ENCODE measurements around the gene PITX2.

Gene PITX2

DNA sequence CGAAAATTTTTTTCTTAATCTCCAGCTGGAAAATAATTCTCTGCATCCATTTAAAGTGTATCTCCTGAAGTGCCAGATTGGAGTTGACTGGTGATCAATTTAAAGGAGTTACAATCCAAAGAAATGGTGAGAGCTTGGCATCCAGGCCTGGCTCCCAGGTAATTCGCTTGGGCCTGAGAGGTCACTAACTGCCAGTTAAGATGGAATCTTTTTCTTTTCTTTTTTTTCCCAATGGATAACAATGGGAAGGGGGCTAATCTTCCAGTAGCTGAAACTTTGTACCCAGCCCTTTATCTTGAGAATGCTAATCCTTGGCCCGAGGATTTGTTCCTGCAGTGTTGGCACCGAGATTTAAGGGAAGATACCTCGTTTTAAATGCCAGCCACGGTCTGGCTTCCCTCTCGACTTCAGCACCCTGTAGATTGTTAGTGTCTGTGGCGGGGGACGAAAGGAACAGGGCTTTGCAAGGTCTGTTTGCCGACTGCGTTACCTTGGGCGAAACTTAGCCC, 13.3 kb upstream of the PITX2 start:
- DNase-seq (ENCODE audit: low read depth) = no peak

DNA sequence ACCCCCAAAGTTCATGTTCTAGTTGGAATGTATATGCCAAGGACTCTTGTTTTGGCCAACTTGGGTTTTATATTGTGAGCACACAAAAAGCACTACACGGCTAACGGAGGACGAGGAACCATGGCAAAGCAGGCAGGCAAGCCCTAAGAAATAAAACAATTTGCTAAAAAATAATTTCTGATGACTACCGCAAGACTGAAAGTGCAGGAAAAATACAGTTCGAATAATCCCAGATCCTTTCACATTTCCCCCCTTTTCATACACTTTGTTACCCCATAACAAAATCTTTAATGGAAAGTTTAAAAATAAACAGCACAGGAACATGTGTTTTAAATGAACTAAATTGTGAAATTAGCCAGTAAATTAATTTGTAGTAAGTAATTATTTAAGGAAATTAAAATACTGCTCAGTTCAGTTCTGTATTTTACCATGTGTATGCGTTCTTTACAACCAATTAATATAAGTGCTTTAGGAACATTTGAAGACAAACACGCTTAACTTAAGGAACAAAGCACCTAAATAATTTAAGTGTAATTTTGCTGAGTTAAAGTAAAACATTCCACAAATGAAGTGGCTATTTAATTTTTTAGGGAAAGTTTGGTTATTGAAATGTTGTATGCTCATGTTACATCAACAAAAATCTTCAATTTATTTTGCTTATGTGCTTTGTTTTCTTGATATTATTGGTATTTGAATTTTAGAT, 12.4 kb upstream of the PITX2 start:
- DNase-seq (ENCODE audit: low read depth) = no peak

DNA sequence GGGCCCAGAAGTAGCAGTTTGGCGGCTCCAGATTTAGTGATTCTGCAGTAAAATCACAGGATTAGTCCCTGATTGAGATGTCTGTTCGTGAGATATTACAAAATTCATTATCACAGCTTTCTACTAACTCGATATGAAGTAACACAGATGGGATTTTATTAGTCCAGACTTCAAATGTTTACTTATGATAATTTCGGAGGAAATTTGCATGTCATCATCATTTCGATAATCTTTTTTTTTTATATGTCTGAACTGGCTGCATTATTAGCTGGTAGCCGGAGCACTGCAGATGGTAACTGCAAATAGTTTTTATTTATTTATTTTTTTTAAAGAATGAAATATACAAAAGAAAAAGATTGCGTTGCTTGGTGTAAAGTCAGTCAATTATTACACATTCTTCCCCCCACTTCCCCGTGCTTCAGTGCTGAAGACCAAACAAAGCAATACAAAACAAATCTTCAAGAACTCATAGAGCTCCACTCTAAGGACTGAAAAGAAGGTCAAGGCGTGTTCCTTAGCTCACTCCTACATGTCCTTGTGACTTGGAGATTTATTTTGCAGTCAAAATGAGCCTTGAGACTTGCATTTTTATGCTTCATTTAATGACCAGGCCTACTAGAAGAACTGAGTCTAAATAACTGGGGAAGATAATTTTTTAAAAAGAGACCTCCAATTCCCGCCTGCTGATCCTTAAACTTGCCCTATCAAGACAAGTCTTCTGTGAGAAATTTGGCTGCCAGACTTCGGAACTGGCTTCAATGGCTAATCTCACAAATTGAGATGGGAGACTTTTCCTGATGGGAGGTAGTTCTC, 11.7 kb upstream of the PITX2 start:
- DNase-seq (ENCODE audit: low read depth) = no peak

DNA sequence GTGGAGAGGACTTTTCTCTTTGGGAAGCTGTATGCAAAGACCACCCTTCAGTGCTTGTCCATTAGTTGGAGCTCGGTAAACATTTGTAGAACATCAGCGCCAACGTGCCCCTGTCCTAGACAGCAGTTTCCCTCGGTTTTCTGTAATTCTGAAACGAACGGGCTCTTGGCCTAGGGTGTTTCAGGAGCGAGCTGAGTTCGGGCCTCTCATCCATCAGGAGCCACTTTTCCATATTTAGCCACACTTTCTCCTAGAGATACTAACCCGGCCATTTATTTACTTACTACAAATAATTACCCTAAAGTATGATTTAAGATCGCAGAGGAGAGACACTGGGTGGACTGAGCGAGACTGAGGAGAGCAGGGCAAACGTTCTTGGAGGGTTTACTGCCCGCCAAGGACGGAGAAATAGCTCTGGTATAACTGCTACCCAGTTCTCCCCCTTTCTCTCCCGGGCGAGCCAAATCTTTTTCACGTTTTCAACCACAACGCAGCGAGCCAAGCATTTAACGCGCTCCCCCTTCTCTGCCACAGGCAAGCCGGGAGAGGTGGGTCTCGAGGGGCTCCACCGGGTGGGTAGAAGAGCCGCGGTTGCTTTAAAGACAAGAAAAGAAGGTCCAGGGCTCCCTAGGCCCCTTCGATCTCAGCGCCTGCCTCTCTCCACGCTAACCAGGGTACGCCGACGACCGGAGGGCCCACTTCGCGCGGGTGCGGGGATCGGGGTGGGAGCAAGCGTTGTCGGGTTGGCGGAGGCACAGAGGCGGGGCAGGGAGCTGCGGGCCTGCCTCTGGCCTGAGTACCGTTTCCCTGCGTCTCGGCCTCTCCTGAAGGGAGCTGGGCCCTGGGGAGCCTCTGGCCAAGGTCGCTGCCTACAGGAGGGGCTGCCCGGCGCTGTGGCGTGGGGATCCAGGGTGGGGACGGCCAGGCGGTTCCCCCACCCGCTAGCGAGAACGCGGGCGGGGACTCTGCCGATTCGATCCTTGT, 10.8 kb upstream of the PITX2 start:
- DNase-seq (ENCODE audit: low read depth) = no peak

DNA sequence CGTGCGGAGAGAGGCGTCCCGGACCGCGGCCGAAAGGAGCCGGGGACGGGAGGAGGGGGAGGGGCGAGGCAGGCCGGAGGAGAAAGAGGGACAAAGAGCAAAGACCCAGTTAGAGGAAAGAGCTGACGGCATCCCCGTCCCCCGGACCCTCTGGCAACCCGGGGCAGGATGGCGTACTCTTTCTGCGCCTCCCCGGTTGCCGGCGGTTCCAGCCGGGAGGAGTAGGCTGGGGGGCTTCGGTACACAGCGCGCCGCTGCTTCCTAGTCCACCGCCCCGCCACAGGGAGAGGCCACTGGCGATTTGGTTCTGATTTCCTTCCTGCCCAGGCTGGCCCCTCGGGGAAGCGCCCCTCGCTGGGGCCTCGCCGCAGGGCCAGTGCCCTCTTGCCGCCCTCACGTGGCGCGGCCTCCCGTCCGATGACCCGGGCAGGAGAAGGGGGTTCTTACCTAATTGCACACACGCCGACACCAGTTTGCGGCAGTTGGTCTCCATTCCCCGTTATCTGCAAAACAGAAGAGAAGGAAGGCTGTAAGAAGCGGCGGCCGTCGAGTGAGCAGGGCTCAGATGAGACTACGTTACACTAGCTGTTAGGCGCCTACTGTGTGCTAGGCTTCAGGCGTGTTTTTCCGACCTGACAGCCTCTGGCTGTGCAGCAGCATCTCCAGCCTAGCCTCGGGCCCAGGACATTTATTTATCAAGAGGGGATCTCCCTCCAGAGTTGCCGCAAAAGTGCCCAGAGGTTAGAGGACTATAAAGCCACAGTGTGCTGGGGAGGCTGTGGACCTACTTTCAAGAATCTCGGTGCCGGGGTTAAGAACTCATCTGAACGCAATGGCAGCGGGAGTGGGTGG, 9.9 kb upstream of the PITX2 start:
- DNase-seq (ENCODE audit: low read depth) = no peak

DNA sequence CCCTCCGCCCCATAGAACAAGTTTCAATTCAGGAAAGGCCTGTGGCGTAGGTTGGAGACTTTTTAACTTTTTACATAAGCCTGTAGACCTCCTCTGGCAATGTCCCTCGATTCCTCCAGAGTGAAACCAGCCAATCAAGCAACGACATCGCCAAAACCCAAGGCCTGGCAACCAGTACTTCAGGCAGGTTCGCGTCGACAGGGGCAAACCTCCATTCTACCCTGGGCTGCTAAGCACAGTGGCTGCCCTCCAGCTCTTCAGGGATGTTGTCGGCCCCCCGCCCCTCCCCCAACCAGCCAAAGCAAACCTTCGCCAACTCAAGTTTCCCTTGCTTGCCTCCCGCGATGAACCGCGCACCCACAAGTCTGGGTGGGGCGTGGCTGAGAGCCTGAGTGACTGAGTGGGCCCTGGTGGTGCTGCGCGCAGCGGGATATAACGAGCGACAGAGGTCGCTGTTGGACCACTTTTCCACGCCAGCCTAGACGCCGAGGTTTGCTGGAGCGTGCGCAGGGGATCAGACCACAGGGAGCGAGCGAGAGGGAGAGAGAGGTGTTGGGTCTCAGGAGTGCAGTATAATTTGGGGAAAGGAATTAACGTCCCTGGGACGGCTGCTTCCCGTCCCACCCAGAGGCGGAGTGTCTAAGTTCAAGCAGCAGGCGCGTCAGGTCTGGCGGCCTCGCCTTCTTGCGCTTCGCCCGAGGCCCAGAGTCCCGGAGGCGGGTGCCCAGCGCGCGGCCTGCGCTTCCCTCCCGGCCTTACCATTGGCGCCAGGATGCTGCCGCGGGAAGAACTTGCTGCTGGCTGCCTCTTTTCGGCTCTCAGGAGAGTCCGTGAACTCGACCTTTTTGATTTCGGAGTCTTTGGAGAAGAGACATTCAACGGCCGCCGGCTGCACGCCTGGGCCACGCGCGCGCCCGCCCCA, 9.0 kb upstream of the PITX2 start:
- no peak for DNase-seq (ENCODE audit: low read depth)

DNA sequence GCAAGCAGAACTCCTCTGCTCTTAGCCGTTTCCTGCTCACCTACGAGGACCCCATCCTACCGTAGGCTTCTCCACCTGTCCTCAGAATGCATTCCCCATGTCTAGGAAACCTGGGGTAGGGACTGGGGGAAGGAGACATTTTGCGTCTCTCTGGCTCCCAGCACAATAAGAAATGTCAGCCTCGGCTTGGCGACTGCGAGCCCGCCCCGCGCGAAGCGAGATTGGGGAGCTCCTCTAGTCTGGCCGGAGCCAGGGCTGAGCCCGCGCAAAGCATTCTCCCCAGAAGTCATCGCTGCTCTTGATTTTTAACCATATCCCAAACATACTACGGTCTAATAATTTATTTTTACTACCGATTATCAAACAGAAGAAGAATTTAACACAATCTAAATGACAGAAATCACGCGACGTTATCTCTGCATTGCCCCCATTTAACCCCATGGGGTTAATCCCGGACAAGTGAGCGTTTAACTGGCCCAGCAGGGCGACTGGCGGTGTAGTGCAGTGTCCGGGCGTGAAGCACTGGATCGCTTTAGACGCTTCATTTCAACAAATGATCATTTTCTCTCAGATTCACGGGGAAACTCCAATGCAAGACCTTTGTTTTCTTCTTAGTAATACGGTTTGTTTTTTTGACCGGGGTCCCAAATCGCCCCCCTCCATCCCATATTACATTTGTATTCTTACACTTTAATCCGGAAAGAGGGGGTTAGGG, 8.0 kb upstream of the PITX2 start:
- no peak for DNase-seq (ENCODE audit: low read depth)

DNA sequence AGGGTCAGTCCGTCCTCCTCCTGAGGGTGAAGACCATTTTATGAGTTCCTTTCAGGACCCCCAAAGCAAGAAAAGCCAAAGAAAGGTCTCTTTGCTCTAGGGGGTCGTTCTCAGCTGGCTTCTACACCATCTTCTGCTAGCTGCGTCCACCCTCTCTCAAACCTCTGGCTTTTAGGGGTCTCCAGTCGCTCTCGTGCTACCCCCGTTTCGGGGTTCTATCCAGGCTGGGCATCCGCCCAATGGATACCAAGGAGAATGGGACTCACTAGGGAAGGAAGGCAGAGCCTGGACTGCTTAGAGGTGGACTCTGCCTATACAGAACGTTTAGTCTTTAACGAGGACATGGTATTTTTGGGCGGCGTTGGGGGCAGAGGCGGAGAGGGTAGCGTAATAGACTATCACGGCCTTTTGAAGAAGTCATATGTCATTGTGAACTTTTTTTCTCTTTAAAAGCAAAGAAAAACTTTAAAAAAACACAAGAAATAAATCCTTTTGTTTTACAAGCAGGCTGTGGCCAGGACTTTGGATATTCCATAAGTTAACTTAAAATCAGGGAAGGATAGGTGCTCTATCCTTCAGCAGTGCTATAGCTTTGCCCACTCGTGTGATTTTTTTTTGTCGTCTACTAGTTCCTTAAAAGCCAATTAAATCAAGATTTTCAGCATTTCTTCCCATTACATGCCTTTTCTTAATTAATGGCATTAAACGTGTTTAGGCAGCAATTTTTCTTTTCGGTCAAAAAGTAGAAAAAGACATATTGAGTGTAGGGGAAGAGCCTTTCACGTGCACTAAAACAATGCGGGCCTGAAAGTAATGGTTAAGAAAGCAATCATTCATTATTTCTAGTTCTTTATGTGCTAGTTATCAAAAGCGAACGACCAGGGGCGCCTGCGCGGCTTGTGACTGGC, 7.2 kb upstream of the PITX2 start:
- no peak for DNase-seq (ENCODE audit: low read depth)

DNA sequence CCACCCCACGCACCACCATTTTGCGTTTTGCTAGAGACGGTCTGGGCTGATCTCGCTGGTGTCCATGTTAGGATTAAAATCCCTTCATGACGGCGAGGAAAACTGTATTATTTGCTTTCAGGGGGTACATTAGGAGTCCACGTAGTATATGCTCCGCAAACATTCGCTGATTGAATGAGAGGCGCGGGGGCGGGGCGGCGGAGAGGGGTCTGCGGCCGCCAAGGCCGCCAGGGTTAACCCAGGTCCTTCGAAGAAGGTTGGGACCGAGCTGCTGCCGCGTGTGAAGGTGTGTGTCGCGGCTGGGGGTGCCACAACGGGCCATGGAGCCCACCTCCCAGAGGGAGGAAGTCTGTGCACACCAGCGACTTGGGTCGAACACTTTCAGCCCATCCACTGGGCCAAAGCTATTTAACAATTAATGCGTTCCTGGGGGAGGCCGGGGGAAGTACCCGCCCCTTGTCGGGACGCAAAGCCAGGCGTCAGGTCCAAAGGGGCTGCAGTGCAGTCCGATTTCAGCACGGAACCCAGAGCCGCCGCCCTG, 6.4 kb upstream of the PITX2 start:
- DNase-seq (ENCODE audit: low read depth) = no peak

DNA sequence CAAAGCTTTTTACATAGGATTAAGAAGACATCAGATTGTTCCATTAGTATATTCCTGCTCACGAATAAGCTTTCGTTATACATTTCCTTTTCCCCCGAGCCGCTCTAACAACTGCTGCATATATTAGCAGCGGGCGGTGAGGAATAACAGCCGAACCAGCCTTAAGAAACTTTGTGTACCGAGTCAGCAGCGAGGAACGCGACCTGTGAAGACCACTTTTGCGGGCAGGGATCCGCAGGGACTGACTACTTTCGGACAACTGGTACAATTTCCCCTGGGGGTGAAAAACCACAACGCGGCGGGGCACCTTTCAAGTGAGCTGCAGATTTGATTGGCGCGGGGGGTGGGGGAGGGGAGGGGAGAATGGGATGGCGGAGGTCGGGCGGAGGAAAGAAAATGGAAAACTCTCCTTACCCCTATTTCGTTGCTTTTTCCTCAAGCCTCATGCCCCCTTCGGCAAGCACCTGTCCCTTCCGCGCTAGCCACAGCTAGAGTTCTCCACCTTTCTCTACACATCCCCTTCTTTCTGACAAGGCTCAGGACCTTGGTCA, 5.9 kb upstream of the PITX2 start:
- no peak for DNase-seq (ENCODE audit: low read depth)

DNA sequence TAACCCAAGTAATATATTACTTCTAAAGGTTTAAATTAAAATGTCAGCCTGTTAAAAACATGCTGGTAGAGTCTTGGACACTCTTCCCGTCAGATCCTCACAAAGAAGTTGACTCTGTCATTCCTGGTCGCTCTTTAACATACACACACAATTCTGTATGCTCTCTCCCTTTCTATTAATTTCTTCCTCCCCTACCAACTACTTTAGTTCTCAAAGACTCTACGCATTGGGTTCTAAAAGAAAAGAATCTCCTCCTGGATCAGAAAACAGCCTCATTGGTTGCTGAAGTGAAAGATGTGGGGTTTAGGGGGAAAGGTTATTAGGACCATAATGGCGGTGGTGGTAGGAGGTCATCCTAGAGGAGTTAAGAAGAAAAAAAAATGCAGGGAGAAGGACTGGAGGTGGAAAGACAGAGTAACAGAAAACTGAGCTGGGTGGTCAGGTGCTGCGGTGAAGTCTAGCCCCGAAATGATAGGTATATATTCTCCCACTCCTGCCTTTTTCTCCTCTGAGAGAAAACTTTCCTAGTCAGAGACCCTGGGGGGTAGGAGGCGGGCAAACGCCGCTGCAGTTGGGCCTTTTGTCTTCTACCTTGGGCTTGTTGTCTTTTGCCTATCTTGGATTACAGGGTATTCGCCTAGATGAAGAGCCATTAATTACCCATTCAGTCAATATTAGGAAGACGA, 5.2 kb upstream of the PITX2 start:
- DNase-seq (ENCODE audit: low read depth) = no peak

DNA sequence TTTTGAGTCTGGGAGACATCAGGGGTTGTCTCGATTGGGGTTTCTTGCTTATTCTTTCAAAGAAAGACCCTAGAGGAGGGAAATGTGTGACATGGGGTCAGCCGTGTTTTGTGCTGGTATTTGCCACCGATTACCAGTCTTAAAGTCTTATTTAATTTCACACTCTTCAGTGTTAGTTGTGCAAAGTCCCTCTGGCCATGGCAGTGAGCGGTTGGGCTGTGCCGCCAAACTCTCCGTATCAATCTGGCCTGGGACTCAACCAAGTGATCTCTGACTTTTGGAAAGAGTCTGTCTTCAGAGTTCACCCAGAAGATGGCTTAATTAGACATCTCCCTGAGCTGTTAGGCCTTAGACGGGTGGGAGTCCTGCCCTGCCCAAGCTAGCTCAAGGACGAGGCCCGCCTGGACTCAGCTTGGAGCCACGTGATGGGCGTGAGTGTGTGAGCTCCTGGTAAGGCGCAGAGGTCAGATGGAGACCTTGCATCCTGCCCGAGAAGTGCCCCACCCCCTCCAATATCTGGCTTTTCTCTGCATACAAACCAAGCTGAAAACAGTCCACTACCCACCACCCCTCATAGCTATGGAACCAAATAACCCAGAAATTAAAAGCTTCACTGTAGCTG, 3.8 kb upstream of the PITX2 start:
- DNase-seq (ENCODE audit: low read depth) = no peak

DNA sequence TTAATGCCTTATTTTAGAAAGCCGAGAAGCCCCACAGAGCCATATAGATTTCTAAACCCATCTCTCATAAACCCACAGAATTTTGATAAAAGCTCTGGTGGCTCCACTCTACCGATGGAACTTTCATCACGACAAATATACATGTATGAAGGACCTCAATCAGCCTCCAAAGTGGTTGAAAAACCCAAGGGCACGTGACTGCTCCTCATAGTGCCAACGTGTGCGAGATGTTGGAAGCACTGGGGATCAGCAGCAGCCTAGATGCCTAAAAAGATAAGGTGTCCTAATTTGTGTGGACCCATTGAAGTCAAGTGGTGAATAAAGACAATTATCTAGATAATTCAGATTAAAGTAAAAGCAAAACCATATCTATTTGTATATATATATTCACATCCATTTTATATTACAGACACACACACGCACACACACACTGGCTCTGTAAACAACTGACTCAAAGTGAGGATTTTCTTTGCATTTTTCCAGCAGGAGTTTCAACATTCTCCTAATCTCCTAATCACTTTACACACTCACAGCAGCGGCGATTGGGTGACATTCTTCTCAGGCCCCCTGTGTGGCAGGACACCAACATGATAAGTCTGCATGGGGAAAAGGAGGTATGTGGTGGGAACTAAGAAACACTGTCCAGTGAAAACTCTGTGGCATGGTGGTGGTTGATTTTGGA, 2.8 kb upstream of the PITX2 start:
- no peak for DNase-seq (ENCODE audit: low read depth)

DNA sequence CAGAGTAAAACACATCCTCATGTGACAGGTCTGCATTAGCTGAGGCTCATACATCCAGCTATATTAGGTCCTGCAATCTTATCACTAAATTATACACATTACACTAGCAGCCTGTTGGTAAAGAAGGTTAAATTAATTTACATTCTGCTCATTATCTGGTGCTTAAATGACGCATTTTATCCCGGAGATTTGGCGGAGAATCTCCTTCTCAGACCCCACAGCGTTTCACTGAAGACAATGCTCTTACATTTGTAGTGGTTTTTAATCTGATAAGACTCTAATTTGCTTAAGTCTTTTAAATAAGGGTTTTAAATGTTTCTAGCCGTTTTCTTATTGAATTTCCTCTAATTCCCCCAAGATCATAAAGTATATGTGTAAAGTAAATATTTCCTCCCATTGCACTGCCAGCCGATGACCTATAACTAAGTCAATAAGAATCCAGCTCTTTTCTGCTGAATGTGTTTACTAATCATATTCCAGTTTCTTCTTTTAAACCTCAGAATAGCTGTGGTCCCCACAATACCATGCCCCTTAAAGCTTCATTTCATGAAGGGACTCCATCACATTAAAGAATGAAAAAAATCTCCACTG, 2.1 kb upstream of the PITX2 start:
- DNase-seq (ENCODE audit: low read depth) = no peak

DNA sequence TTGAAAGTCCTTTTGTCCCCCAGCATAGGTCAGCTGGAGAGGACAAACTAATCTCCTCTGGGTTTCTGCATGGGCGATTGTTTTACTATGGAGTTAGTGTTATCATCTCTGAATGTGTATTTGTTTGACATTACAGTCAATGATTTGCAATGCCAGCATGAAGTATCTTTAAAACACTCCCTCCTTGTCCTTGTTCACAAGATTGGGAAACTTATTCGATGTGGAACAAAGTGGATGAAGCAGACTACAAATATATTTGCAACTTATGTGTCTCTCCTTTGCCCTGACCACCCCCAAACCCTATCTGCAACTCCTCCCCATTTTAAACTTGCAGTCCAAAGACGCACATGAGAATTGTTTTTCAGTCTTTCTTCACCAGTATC, 1.5 kb upstream of the PITX2 start:
- DNase-seq (ENCODE audit: low read depth) = no peak

All from T-helper 22 cell (primary cell).